ENCODE data around the gene ASXL1. TPM values are rescaled to one million over a fixed set of nuclear protein-coding genes. Genes with fewer than 3 reads are reported as not detected.

Gene ASXL1
- total RNA-seq, 1 experiment from 2014 or later = 22.7 TPM

DNA sequence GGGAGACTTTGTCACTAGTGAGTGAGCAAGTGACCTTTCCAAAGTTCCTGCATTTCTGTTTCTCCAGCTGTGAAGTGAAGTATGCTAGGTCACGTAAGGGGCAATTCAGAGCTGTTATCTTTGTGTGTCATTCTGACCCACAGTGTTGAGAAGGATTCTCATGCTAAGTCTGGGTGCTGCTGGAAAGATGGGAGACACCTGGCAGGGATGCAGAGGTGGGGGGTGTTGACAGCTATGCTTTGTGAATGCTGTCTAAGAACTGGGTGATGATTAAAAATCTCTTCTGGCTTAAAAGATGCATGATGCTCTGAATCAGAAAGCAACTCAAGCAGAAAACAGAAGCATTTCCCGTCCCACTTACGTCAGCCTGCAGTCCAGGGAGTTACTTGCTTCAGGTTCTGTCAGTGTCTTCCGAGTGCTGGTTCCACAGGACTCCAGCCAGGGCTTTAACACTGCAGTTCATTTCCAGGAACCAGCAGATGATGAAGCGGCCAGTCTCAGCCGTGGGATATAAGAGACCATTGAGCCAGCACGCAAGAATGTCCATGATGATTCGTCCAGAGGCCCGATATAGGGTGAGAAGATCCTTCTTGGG, 30.9 kb upstream of the ASXL1 start (continued):
- TF ChIP-seq, protein P1, sequence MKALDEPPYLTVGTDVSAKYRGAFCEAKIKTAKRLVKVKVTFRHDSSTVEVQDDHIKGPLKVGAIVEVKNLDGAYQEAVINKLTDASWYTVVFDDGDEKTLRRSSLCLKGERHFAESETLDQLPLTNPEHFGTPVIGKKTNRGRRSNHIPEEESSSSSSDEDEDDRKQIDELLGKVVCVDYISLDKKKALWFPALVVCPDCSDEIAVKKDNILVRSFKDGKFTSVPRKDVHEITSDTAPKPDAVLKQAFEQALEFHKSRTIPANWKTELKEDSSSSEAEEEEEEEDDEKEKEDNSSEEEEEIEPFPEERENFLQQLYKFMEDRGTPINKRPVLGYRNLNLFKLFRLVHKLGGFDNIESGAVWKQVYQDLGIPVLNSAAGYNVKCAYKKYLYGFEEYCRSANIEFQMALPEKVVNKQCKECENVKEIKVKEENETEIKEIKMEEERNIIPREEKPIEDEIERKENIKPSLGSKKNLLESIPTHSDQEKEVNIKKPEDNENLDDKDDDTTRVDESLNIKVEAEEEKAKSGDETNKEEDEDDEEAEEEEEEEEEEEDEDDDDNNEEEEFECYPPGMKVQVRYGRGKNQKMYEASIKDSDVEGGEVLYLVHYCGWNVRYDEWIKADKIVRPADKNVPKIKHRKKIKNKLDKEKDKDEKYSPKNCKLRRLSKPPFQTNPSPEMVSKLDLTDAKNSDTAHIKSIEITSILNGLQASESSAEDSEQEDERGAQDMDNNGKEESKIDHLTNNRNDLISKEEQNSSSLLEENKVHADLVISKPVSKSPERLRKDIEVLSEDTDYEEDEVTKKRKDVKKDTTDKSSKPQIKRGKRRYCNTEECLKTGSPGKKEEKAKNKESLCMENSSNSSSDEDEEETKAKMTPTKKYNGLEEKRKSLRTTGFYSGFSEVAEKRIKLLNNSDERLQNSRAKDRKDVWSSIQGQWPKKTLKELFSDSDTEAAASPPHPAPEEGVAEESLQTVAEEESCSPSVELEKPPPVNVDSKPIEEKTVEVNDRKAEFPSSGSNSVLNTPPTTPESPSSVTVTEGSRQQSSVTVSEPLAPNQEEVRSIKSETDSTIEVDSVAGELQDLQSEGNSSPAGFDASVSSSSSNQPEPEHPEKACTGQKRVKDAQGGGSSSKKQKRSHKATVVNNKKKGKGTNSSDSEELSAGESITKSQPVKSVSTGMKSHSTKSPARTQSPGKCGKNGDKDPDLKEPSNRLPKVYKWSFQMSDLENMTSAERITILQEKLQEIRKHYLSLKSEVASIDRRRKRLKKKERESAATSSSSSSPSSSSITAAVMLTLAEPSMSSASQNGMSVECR (CRISPR knock-in tag; IDR thresholded peaks at IDR 0.05; ENCODE audit: borderline replicate concordance) = no peak

DNA sequence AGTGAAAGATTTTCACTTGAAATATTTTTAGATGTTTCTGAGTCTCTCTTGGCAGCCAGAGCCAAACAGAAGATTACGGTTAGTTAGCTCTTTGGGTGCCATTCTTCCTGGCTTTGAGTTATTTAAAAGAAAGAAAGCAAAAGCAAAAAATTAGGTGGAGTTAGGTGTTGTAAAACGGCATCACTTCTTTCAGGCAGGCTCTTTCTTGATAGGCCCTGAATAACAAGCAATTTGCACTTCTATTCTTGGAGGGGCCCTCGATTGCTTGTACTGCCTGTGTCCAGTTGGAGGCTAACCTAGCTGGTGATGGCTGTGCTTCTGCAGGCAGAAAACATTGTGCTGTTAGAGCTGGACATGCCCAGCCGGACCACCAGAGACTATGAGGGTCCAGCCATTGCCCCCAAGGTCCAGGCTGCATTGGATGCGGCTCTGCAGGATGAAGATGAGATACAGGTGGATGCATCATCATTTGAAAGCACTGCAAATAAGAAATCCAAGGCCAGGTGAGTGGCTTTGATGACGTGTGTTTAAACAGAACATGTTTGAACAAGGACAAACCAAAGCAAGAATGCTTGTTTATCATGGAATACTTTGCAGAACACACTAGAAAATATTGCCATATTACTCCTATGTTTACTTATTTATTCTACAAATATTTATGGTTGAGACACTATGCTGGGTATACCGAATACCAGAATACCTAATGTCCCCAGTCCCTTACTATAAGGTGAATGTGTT, 28.1 kb upstream of the ASXL1 start:
- H3K4me3 Mint-ChIP-seq = no peak overlapping the region
- DNase-seq (ENCODE audit: low spot score) = no peak
- POLR2A ChIA-PET = interaction anchor here (0.5 kb wide), 1 partner anchor 18 kb away, joined by 4 read pairs; no protein-coding TSS in a partner anchor
- no peaks in the 10 kb centered on the region for H3K27me3 Mint-ChIP-seq (ENCODE audit: low read depth)
- H3K36me3 Mint-ChIP-seq = peaks cover 8% of the 10 kb centered on the region; the same call in 1 of the 2 replicates
- CTCF ChIA-PET = no interaction called here
- no peak for ATAC-seq
- no peaks in the 10 kb centered on the region for H3K9me3 Mint-ChIP-seq
- TF ChIP-seq ZNF423 (CRISPR knock-in tag; IDR thresholded peaks at IDR 0.05) = no peak
- peak; percentile 80 for TF ChIP-seq GABPB1 (CRISPR knock-in tag; IDR thresholded peaks at IDR 0.05)
- TF ChIP-seq EMX1 (CRISPR knock-in tag; IDR thresholded peaks at IDR 0.05) = no peak
- no peak for TF ChIP-seq FOXJ3 (CRISPR knock-in tag; IDR thresholded peaks at IDR 0.05; ENCODE audit: borderline replicate concordance)
- TF ChIP-seq, protein P2, sequence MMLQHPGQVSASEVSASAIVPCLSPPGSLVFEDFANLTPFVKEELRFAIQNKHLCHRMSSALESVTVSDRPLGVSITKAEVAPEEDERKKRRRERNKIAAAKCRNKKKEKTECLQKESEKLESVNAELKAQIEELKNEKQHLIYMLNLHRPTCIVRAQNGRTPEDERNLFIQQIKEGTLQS (CRISPR knock-in tag; conservative IDR thresholded peaks at IDR 0.05) = no peak
- no peaks in the 10 kb centered on the region for H3K4me1 Mint-ChIP-seq
- H3K27ac Mint-ChIP-seq = no peak overlapping the region

DNA sequence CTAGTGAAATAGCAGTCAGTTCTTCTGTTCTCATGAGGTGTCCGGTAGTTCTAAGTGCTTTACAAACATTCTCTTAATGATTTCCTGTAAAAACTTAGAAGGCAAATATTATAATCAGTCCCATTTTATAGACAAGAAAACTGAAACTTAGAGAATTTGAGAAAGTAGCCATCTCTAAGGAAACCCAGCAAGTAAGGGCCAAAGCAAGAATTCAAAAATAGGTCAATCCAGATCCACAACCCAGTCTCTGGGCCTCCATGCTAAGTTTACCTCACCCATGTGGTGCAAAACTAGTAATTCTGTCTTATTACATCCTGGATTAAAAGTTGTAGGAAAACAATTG, 27.6 kb upstream of the ASXL1 start:
- Mint-ChIP-seq H3K27ac (no peak overlapping the region), H3K36me3 (peaks cover 8% of the 10 kb centered on the region; the same call in 1 of the 2 replicates), H3K4me3 (no peak overlapping the region), H3K9me3 (no peaks in the 10 kb centered on the region), H3K4me1 (no peaks in the 10 kb centered on the region), H3K27me3 (ENCODE audit: low read depth) (no peaks in the 10 kb centered on the region)
- POLR2A ChIA-PET = no interaction called here
- DNase-seq (ENCODE audit: low spot score) (no peak), ATAC-seq (no peak)
- TF ChIP-seq KAT7 (CRISPR knock-in tag; IDR thresholded peaks at IDR 0.05; ENCODE audit: borderline replicate concordance) (no peak), MXD4 (CRISPR knock-in tag; IDR thresholded peaks at IDR 0.05; ENCODE audit: borderline replicate concordance) (no peak), TEAD1 (CRISPR knock-in tag; IDR thresholded peaks at IDR 0.05) (no peak), PRRX2 (CRISPR knock-in tag; IDR thresholded peaks at IDR 0.05) (no peak), NR1H2 (CRISPR knock-in tag; IDR thresholded peaks at IDR 0.05) (no peak), FOXP1 (CRISPR knock-in tag; IDR thresholded peaks at IDR 0.05; ENCODE audit: borderline replicate concordance) (no peak), OVOL2 (CRISPR knock-in tag; IDR thresholded peaks at IDR 0.05; ENCODE audit: borderline replicate concordance) (no peak)
- TF ChIP-seq, protein P3, sequence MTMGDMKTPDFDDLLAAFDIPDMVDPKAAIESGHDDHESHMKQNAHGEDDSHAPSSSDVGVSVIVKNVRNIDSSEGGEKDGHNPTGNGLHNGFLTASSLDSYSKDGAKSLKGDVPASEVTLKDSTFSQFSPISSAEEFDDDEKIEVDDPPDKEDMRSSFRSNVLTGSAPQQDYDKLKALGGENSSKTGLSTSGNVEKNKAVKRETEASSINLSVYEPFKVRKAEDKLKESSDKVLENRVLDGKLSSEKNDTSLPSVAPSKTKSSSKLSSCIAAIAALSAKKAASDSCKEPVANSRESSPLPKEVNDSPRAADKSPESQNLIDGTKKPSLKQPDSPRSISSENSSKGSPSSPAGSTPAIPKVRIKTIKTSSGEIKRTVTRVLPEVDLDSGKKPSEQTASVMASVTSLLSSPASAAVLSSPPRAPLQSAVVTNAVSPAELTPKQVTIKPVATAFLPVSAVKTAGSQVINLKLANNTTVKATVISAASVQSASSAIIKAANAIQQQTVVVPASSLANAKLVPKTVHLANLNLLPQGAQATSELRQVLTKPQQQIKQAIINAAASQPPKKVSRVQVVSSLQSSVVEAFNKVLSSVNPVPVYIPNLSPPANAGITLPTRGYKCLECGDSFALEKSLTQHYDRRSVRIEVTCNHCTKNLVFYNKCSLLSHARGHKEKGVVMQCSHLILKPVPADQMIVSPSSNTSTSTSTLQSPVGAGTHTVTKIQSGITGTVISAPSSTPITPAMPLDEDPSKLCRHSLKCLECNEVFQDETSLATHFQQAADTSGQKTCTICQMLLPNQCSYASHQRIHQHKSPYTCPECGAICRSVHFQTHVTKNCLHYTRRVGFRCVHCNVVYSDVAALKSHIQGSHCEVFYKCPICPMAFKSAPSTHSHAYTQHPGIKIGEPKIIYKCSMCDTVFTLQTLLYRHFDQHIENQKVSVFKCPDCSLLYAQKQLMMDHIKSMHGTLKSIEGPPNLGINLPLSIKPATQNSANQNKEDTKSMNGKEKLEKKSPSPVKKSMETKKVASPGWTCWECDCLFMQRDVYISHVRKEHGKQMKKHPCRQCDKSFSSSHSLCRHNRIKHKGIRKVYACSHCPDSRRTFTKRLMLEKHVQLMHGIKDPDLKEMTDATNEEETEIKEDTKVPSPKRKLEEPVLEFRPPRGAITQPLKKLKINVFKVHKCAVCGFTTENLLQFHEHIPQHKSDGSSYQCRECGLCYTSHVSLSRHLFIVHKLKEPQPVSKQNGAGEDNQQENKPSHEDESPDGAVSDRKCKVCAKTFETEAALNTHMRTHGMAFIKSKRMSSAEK (CRISPR knock-in tag; IDR thresholded peaks at IDR 0.05; ENCODE audit: borderline replicate concordance) = no peak
- TF ChIP-seq, protein P4, sequence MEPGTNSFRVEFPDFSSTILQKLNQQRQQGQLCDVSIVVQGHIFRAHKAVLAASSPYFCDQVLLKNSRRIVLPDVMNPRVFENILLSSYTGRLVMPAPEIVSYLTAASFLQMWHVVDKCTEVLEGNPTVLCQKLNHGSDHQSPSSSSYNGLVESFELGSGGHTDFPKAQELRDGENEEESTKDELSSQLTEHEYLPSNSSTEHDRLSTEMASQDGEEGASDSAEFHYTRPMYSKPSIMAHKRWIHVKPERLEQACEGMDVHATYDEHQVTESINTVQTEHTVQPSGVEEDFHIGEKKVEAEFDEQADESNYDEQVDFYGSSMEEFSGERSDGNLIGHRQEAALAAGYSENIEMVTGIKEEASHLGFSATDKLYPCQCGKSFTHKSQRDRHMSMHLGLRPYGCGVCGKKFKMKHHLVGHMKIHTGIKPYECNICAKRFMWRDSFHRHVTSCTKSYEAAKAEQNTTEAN (CRISPR knock-in tag; IDR thresholded peaks at IDR 0.05) = no peak
- TF ChIP-seq, protein P5, sequence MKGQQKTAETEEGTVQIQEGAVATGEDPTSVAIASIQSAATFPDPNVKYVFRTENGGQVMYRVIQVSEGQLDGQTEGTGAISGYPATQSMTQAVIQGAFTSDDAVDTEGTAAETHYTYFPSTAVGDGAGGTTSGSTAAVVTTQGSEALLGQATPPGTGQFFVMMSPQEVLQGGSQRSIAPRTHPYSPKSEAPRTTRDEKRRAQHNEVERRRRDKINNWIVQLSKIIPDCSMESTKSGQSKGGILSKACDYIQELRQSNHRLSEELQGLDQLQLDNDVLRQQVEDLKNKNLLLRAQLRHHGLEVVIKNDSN (CRISPR knock-in tag; IDR thresholded peaks at IDR 0.05) = no peak
- CTCF ChIA-PET = no interaction called here
